SK-N-SH treated with all-trans-retinoic acid at 6 μM for 48 hours (cell line): ENCODE measurements around the gene SLC2A6.

ENCODE experiments used
- ATAC-seq: fragments of 200-7000 bp; cut with Tn5 transposase; 3 replicates; pipeline ENCODE4 v1.9.1; 2020; ENCODE audit warnings: mild to moderate bottlenecking, moderate library complexity
- ARNTL ChIP-seq: fragments of 450-650 bp; formaldehyde crosslinking; IDR thresholded peaks from 2 replicates; pipeline ENCODE4 v1.5.0; 2020; ENCODE audit warnings: low read depth, mild to moderate bottlenecking, moderate library complexity, borderline replicate concordance
- CREB5 ChIP-seq: fragments of 250-450 bp; sonication (Bioruptor Pico); IDR thresholded peaks from 2 replicates; pipeline ENCODE4 v1.5.1; 2020; ENCODE audit warnings: low read depth, mild to moderate bottlenecking, moderate library complexity
- CSDC2 ChIP-seq: fragments of 250-450 bp; sonication (Bioruptor Pico); IDR thresholded peaks from 2 replicates; pipeline ENCODE4 v1.5.0; 2020; ENCODE audit warnings: mild to moderate bottlenecking, moderate library complexity
- CSRNP3 ChIP-seq: fragments of 250-450 bp; sonication (Bioruptor Pico); IDR thresholded peaks from 2 replicates; pipeline ENCODE4 v1.5.1; 2021; ENCODE audit warnings: mild to moderate bottlenecking, moderate library complexity
- ESRRG ChIP-seq: fragments of 250-450 bp; sonication (Bioruptor Pico); IDR thresholded peaks from 2 replicates; pipeline ENCODE4 v1.6.1; 2021; ENCODE audit warnings: mild to moderate bottlenecking
- GLIS3 ChIP-seq: fragments of 250-450 bp; sonication (Bioruptor Pico); IDR thresholded peaks from 2 replicates; pipeline ENCODE4 v1.5.0; 2020; ENCODE audit warnings: mild to moderate bottlenecking, moderate library complexity
- ISL1 ChIP-seq: fragments of 250-450 bp; sonication (Bioruptor Pico); IDR thresholded peaks from 2 replicates; pipeline ENCODE4 v2.1.2; 2022; ENCODE audit warnings: mild to moderate bottlenecking, moderate library complexity
- OSR1 ChIP-seq: fragments of 250-450 bp; sonication (Bioruptor Pico); IDR thresholded peaks from 2 replicates; pipeline ENCODE4 v1.8.0; 2022; ENCODE audit warnings: moderate library complexity, mild to moderate bottlenecking, inconsistent platforms
- PATZ1 ChIP-seq: fragments of 250-450 bp; sonication (Bioruptor Pico); IDR thresholded peaks from 2 replicates; pipeline ENCODE4 v1.8.0; 2020; ENCODE audit warnings: mild to moderate bottlenecking, moderate library complexity, borderline replicate concordance
- POU6F1 ChIP-seq: fragments of 250-450 bp; sonication (Bioruptor Pico); IDR thresholded peaks from 2 replicates; pipeline ENCODE4 v1.8.0; 2021; ENCODE audit warnings: low read depth, mild to moderate bottlenecking, moderate library complexity, borderline replicate concordance
- PPARA ChIP-seq: fragments of 250-450 bp; sonication (Bioruptor Pico); IDR thresholded peaks from 2 replicates; pipeline ENCODE4 v1.5.0; 2020; ENCODE audit warnings: mild to moderate bottlenecking, borderline replicate concordance
- RARB ChIP-seq: fragments of 250-450 bp; sonication (Bioruptor Pico); IDR thresholded peaks from 2 replicates; pipeline ENCODE4 v1.8.0; 2021; ENCODE audit warnings: mild to moderate bottlenecking, moderate library complexity
- SNAI2 ChIP-seq: fragments of 250-450 bp; sonication (Bioruptor Pico); IDR thresholded peaks from 2 replicates; pipeline ENCODE4 v1.5.0; 2020; ENCODE audit warnings: mild to moderate bottlenecking, moderate library complexity
- TCF4 ChIP-seq: fragments of 250-450 bp; sonication (Bioruptor Pico); IDR thresholded peaks from 2 replicates; pipeline ENCODE4 v1.8.0; 2021; ENCODE audit warnings: mild to moderate bottlenecking, moderate library complexity, borderline replicate concordance
- TOX ChIP-seq: fragments of 250-450 bp; sonication (Bioruptor Pico); IDR thresholded peaks from 2 replicates; pipeline ENCODE4 v1.8.0; 2021; ENCODE audit warnings: mild to moderate bottlenecking, moderate library complexity, borderline replicate concordance
- ZFP3 ChIP-seq: fragments of 250-450 bp; sonication (Bioruptor Pico); IDR thresholded peaks from 2 replicates; pipeline ENCODE4 v1.5.0; 2020; ENCODE audit warnings: mild to moderate bottlenecking, moderate library complexity
- ZFP30 ChIP-seq: fragments of 450-650 bp; formaldehyde crosslinking; IDR thresholded peaks from 2 replicates; pipeline ENCODE4 v1.5.0; 2022; ENCODE audit warnings: mild to moderate bottlenecking, moderate library complexity
- ZNF565 ChIP-seq: fragments of 450-650 bp; formaldehyde crosslinking; conservative IDR thresholded peaks from 2 replicates; pipeline ENCODE4 v1.5.0; 2020; ENCODE audit warnings: low read depth, mild to moderate bottlenecking, moderate library complexity
- ZNF70 ChIP-seq: fragments of 450-650 bp; formaldehyde crosslinking; IDR thresholded peaks from 2 replicates; pipeline ENCODE4 v1.5.0; 2020; ENCODE audit warnings: mild to moderate bottlenecking, moderate library complexity
- ZNF8 ChIP-seq: fragments of 450-650 bp; formaldehyde crosslinking; IDR thresholded peaks from 2 replicates; pipeline ENCODE4 v1.5.0; 2020; ENCODE audit warnings: mild to moderate bottlenecking, moderate library complexity

Gene SLC2A6

GRCh38 chr9:133443982-133444381, 34.9 kb downstream of the SLC2A6 start (continued):
- TF ChIP-seq PATZ1 (CRISPR knock-in tag) (no peak), ZFP30 (CRISPR knock-in tag) (no peak)

GRCh38 chr9:133443248-133443647, 35.7 kb downstream of the SLC2A6 start:
- no peak for ATAC-seq
- no peak for TF ChIP-seq TOX (CRISPR knock-in tag)
- TF ChIP-seq ZFP30 (CRISPR knock-in tag) = no peak
- no peak for TF ChIP-seq POU6F1 (CRISPR knock-in tag)
- TF ChIP-seq ARNTL (CRISPR knock-in tag) = no peak
- no peak for TF ChIP-seq PATZ1 (CRISPR knock-in tag)
- no peak for TF ChIP-seq CREB5 (CRISPR knock-in tag)

- ATAC-seq = no peak
- no peak for TF ChIP-seq CSDC2 (CRISPR knock-in tag)
- no peak for TF ChIP-seq ARNTL (CRISPR knock-in tag)
- no peak for TF ChIP-seq TCF4
- no peak for TF ChIP-seq RARB (CRISPR knock-in tag)
- TF ChIP-seq CSRNP3 (CRISPR knock-in tag) = no peak
- no peak for TF ChIP-seq PPARA (CRISPR knock-in tag)
- no peak for TF ChIP-seq ZNF8 (CRISPR knock-in tag)
- TF ChIP-seq OSR1 = no peak
- TF ChIP-seq TOX (CRISPR knock-in tag) = no peak
- TF ChIP-seq CREB5 (CRISPR knock-in tag) = no peak
- no peak for TF ChIP-seq ZFP3
- TF ChIP-seq ZNF565 (CRISPR knock-in tag) = no peak
- no peak for TF ChIP-seq PATZ1 (CRISPR knock-in tag)
- TF ChIP-seq POU6F1 (CRISPR knock-in tag) = no peak
- TF ChIP-seq SNAI2 = no peak
- TF ChIP-seq ISL1 (CRISPR knock-in tag) = no peak
- no peak for TF ChIP-seq ZFP30 (CRISPR knock-in tag)
- no peak for TF ChIP-seq ZNF70 (CRISPR knock-in tag)
- TF ChIP-seq ESRRG = no peak
- no peak for TF ChIP-seq GLIS3 (CRISPR knock-in tag)
These were observed 37.3 kb downstream of the SLC2A6 start for GRCh38 chr9:133441571-133441970.
